GM19372 (cell line): Measurements from ENCODE around the gene COQ3.
"Not testable (repeated sequence)": the region's sequence is repeated elsewhere in the genome, so short reads cannot be mapped to it uniquely, and the experiment has no call there.

ENCODE experiments used
- ATAC-seq: cut with Tn5 transposase; IDR thresholded peaks from one replicate; pipeline ENCODE4 v1.9.1; 2021; ENCODE audit warnings: mild to moderate bottlenecking, low read depth, moderate library complexity; ENCODE audit not compliant: unreplicated experiment

Gene COQ3

DNA sequence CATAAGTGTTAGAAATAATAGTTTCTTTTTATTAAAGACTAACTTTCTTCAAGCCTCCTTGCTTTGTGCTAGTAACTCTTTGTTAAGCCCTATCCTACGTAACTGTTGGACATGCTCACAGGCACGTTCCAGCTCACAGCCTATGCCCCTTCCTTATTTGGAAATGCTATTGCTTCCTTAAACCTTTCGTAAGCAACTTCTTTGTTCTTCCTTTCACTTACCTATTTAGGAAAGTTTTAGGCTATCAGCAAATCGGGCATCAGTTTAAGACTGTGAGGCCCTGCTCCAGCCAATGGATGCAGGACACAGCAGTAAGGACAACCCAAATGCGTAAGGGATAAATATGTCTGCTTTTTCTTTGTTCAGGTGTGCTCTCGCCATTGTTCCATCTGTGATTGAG is 58.7 kb downstream of the COQ3 start:
- not testable (repeated sequence) for ATAC-seq

DNA sequence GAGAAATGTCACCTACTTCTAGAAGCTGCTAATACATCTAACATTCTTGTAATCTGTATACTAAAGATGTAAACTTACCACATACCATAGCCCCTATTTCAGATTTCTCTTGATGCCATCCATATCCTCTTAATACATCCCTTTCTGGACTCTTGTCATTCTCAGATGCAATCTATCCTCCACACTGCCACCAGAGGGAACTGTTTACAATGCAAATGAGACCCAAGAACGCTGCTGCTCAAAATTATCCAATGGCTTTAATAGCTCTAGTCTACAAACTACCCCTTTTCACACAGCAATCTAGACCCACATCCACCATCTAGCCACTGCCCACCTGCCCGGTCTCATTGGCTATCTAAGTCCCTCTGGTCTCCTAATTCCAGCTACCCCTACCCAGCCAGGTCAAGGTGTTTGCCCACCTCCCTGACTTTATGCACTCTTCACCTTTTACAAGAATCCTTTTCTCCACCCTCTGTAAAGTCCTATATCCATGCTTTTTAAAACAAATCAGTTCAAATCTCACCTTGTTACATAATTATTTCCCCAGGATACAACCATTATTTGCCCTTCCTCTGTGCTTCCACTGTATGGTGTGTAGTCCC is 59.4 kb downstream of the COQ3 start:
- peak; percentile 33 for ATAC-seq

DNA sequence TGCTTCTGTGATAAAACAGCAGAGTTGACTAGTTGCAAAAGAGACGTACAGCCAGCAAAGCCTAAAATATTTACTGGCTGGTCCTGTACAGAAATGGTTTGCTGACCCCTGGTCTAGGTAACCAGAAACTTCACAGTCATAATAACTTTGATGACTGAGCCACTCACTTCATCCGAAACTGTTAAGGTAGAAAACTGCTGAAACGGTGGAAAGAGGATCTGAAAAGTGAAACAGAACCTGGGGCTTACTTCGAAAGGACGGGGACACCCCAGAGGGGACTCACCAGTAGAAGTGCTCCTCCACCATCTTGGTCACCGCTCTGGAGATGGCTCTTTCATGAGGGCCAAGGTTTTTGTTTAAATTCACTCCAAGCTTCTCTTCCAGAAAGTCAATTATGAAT is 60.9 kb downstream of the COQ3 start:
- peak; percentile 92 for ATAC-seq

DNA sequence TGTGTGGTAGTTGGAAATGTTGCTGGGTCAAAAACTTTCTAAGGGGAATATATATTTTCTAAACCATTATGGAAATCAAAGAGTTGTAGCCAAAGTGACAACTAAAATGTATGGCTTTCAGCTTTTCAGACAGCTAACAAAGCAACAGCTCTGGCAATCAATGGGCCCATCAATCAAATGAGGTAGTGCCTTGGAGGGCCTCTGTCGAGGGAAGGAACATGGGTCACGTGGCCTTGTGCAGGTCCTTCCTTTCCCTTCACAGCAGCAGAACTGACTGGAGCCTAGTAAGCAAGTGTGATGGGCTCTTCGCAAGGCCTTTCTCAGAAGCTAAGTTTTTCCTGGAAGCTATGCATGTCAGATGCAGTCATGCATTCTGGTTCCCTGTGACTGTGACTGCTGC is 62.5 kb downstream of the COQ3 start:
- ATAC-seq: no peak

DNA sequence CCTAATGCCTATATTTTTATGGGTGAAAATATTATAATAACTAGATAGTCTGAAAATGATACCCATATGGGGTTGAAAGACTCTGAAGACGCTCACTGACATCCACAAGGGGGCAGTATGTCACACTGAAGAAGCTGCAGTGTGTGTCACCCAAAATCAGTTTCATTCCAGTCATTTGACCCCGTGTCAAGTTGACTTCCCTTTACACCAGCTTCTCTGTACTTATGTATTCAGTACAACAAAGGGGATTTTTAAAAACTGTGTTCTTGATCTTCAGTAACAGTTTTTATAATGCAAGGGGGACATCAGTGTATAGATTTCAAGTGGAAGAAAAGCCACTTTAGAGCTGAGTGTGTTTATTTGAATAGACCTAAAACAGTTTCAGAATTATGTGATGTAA is 63.8 kb downstream of the COQ3 start:
- peak; percentile 56 for ATAC-seq

DNA sequence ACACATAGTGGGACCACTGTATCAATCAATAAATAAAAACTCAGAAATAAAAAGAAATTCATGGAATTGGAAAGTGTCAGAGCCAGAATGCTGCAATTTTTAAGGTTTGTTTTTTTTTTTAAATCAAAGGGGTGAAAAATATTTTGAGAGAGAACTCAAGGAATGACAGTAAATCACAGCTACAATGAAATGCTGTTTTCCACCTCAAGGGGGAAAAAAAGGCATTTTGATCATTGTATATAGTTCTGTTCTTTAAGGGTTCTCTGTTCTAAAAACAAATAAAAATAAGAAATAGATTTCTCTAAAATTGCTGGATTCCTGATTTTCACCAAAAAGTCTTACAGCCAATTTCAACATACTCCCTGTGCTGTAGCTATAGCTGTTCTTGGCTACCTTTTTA is 69.0 kb downstream of the COQ3 start:
- no peak for ATAC-seq
